GM21447 (cell line): Measurements from ENCODE around the gene SLC36A2.
A peak's percentile ranks its signal among the peaks of the same experiment; 100 is the strongest.
"Not testable (repeated sequence)": the region's sequence is repeated elsewhere in the genome, so short reads cannot be mapped to it uniquely, and the experiment has no call there.

Experiments used
- ATAC-seq: cut with Tn5 transposase; IDR thresholded peaks from one replicate; pipeline ENCODE4 v1.9.1; 2021; ENCODE audit not compliant: unreplicated experiment

SLC36A2 gene

GRCh38 chr5:151327585-151327984 lies 19.8 kb downstream of the SLC36A2 start:
- no peak for ATAC-seq

- ATAC-seq, result no peak
Observed at GRCh38 chr5:151326266-151326665, 21.1 kb downstream of the SLC36A2 start.

GRCh38 chr5:151320481-151320880 lies 26.9 kb downstream of the SLC36A2 start:
- no peak for ATAC-seq

GRCh38 chr5:151318850-151319732 lies 28.3 kb downstream of the SLC36A2 start:
- ATAC-seq, result peak; percentile 85

GRCh38 chr5:151317871-151318270 lies 29.5 kb downstream of the SLC36A2 start:
- ATAC-seq, result no peak

- ATAC-seq, result peak; percentile 62
Observed at GRCh38 chr5:151315998-151316597, 31.3 kb downstream of the SLC36A2 start.

GRCh38 chr5:151313357-151313756 lies 34.0 kb downstream of the SLC36A2 start:
- ATAC-seq, result no peak

- no peak for ATAC-seq
Observed at GRCh38 chr5:151312756-151313324, 34.5 kb downstream of the SLC36A2 start.

GRCh38 chr5:151310932-151311331 lies 36.4 kb downstream of the SLC36A2 start:
- no peak for ATAC-seq

- ATAC-seq, result not testable (repeated sequence)
Observed at GRCh38 chr5:151309821-151310220, 37.5 kb downstream of the SLC36A2 start.

- ATAC-seq, result not testable (repeated sequence)
Observed at GRCh38 chr5:151309266-151309665, 38.1 kb downstream of the SLC36A2 start.

GRCh38 chr5:151303666-151304065 lies 43.7 kb downstream of the SLC36A2 start, which contains the start of gene SLC36A3:
SLC36A3 (minus strand) TSS chr5:151303766; CDS start chr5:151303354, 412 bp downstream.
- ATAC-seq, result no peak

- ATAC-seq, result no peak
Observed at GRCh38 chr5:151298063-151298855, 49.1 kb downstream of the SLC36A2 start.

GRCh38 chr5:151296974-151297373 lies 50.4 kb downstream of the SLC36A2 start:
- ATAC-seq, result no peak

- ATAC-seq, result no peak
Observed at GRCh38 chr5:151296478-151296830, 50.9 kb downstream of the SLC36A2 start.

- ATAC-seq, result no peak
Observed at GRCh38 chr5:151295791-151296477, 51.4 kb downstream of the SLC36A2 start.

- no peak for ATAC-seq
Observed at GRCh38 chr5:151295138-151295537, 52.2 kb downstream of the SLC36A2 start.

- no peak for ATAC-seq
Observed at GRCh38 chr5:151293624-151294023, 53.7 kb downstream of the SLC36A2 start.

- ATAC-seq, result no peak
Observed at GRCh38 chr5:151288180-151288579, 59.2 kb downstream of the SLC36A2 start.

GRCh38 chr5:151286246-151286645 lies 61.1 kb downstream of the SLC36A2 start:
- no peak for ATAC-seq

- no peak for ATAC-seq
Observed at GRCh38 chr5:151285683-151286082, 61.7 kb downstream of the SLC36A2 start.
